ENCODE measurements around the gene CPNE1. TPM values are rescaled to one million over a fixed set of nuclear protein-coding genes. Genes with fewer than 3 reads are reported as not detected.

CPNE1 gene
- total RNA-seq, 1 experiment from 2014 or later = 155 TPM

- Mint-ChIP-seq H3K4me1 (peaks cover 21 to 27% of the 10 kb centered on the region in 2 experiments), H3K9me3 (no peaks in the 10 kb centered on the region), H3K27ac (peak overlapping the region; percentile 96 to 98 (median 97); a peak in 6 of 7 replicates), H3K27me3 (ENCODE audit: low read depth) (peaks cover 34% of the 10 kb centered on the region), H3K36me3 (ENCODE audit: insufficient read depth in 1 of 3, low read depth in 3 of 3) (no peaks in the 10 kb centered on the region), H3K4me3 (peak overlapping the region; percentile 81 to 96)
- H3K14ac ChIP-seq (ENCODE audit: insufficient read depth, low read length) = no peak overlapping the region
- no peak overlapping the region for H2AK5ac ChIP-seq (ENCODE audit: insufficient read length, low read length)
- H2BK12ac ChIP-seq (ENCODE audit: insufficient read length, low read depth, low read length) = no peak overlapping the region
- no peak overlapping the region for H3T11ph ChIP-seq (ENCODE audit: low read length)
- H3K9me3 ChIP-seq (ENCODE audit: control insufficient read depth, low read depth, low read length) = no peaks in the 10 kb centered on the region
- H4K5ac ChIP-seq (ENCODE audit: insufficient read length, low read depth, low read length) = no peak overlapping the region
- no peaks in the 10 kb centered on the region for H4K20me1 ChIP-seq (ENCODE audit: control insufficient read depth, insufficient read depth, insufficient read length)
- no peak overlapping the region for H2AFZ ChIP-seq (ENCODE audit: low read length)
- no CpG with 5 or more reads among the region's 57 CpGs for WGBS (ENCODE audit: extremely low coverage, insufficient read length, low lambda C conversion rate)
- no peak overlapping the region for H2BK120ac ChIP-seq (ENCODE audit: low read depth, low read length, poor library complexity, severe bottlenecking)
- no peak for TF ChIP-seq CTCF (conservative IDR thresholded peaks at IDR 0.05)
- no peak overlapping the region for H4K91ac ChIP-seq (ENCODE audit: insufficient read length, low read depth, low read length)
- H3K56ac ChIP-seq (ENCODE audit: insufficient read length, low read depth, low read length) = no peak overlapping the region
- no peaks in the 10 kb centered on the region for H3K79me2 ChIP-seq (ENCODE audit: insufficient read depth, low read length)
- no peak overlapping the region for H3K27ac ChIP-seq (ENCODE audit: insufficient read length, low read depth, low read length)
- no peaks in the 10 kb centered on the region for H3K79me1 ChIP-seq (ENCODE audit: insufficient read depth, low read depth, low read length, poor library complexity, severe bottlenecking)
- no peak overlapping the region for H3K4ac ChIP-seq (ENCODE audit: low read depth, low read length)
- no peak overlapping the region for H3K18ac ChIP-seq (ENCODE audit: insufficient read length, low read depth, low read length)
- H3K27me3 ChIP-seq (ENCODE audit: insufficient read depth, low read length) = no peaks in the 10 kb centered on the region; the same call in 1 of the 2 replicates
- H3K9ac ChIP-seq (ENCODE audit: extremely low read depth, insufficient read length, low read length) = no peak overlapping the region
- no peak overlapping the region for H2BK5ac ChIP-seq (ENCODE audit: insufficient read length, low read length)
- DNase-seq = peak; percentile 91
- no peak overlapping the region for H3K23ac ChIP-seq (ENCODE audit: insufficient read length, low read depth, low read length)
- H3K4me2 ChIP-seq (ENCODE audit: insufficient read depth, insufficient read length, low read length) = peak overlapping the region; percentile 77
- no peak overlapping the region for H2BK20ac ChIP-seq (ENCODE audit: low read depth, low read length, poor library complexity, severe bottlenecking)
- H3K4me1 ChIP-seq (ENCODE audit: insufficient read depth, low read length) = no peaks in the 10 kb centered on the region
- peaks cover 18% of the 10 kb centered on the region for H3K23me2 ChIP-seq (ENCODE audit: insufficient read length, low read depth, low read length, poor library complexity, severe bottlenecking)
- H2BK15ac ChIP-seq (ENCODE audit: low read depth, low read length) = no peak overlapping the region
- no peak overlapping the region for H4K8ac ChIP-seq (replicated peaks; ENCODE audit: insufficient read length, low read depth, low read length)
These were observed 48.0 kb downstream of the CPNE1 start for GRCh38 chr20:35616465-35617396.

Measured in H9 (cell line).